RPMI7951 (cell line): ENCODE results near the gene RIN3. TPM values are rescaled to one million over a fixed set of nuclear protein-coding genes. Genes with fewer than 3 reads are reported as not detected.

Experiments
- total RNA-seq: library from RNA; depleted of rRNA; stranded (reverse); fragments of >200 nt; shearing (Covaris generic); gene quantifications from 2 replicates; pipeline ENCODE4 v1.2.3, GENCODE V29; 2014; rRNA removed

The RIN3 gene
- total RNA-seq, 1 experiment from 2014 or later = 6.4 TPM

Other genes with a start within 250 kb of the RIN3 start
- not detected in 2 replicates for gene SLC24A4, start 190.6 kb upstream of the RIN3 start, total RNA-seq
- gene LGMN, start 234.8 kb downstream of the RIN3 start, total RNA-seq = 35.9 and 40.3 TPM in 2 replicates